Measurements from ENCODE around the gene RNF151.
"Not testable (repeated sequence)": the region's sequence is repeated elsewhere in the genome, so short reads cannot be mapped to it uniquely, and the experiment has no call there.

Gene RNF151

GRCh38 chr16:1962161-1963153, 4.2 kb upstream of the RNF151 start:
- not testable (repeated sequence) for H2AFZ ChIP-seq (ENCODE audit: low read length); H3K27ac ChIP-seq (replicated peaks; ENCODE audit: low read length); H3K14ac ChIP-seq (ENCODE audit: low read length); H2BK12ac ChIP-seq (ENCODE audit: low read length); H3K18ac ChIP-seq (ENCODE audit: low read length); H2BK5ac ChIP-seq (ENCODE audit: low read length); H2AK5ac ChIP-seq (ENCODE audit: low read depth, low read length); H4K91ac ChIP-seq (ENCODE audit: low read depth, low read length, poor library complexity); H2BK120ac ChIP-seq (ENCODE audit: low read depth, low read length); DNase-seq (ENCODE audit: low spot score); H3K4me2 ChIP-seq (ENCODE audit: insufficient read depth, low read length, poor library complexity, severe bottlenecking); H4K8ac ChIP-seq (ENCODE audit: low read depth, low read length); H3K9me3 ChIP-seq (replicated peaks in 1 of 2; ENCODE audit: control insufficient read depth in 2 of 2, insufficient read depth in 1 of 2, low read depth in 1 of 2, low read length in 2 of 2); H2BK15ac ChIP-seq (ENCODE audit: low read length); H3K27me3 ChIP-seq (ENCODE audit: control insufficient read depth in 3 of 3, insufficient read depth in 3 of 3, low read depth in 1 of 3, low read length in 3 of 3); H3K4ac ChIP-seq (ENCODE audit: low read length)
- peaks cover 18% of the 10 kb centered on the region for H3K79me1 ChIP-seq (ENCODE audit: low read depth, low read length)
- H3K9ac ChIP-seq (ENCODE audit: low read depth, low read length, poor library complexity), result peak overlapping the region; percentile 66
- peaks cover 14 to 15% of the 10 kb centered on the region in 2 donors for H3K4me1 ChIP-seq (ENCODE audit: control insufficient read depth in 2 of 2, insufficient read depth in 1 of 2, low read depth in 1 of 2, low read length in 2 of 2)
- H3K36me3 ChIP-seq (replicated peaks in 1 of 2; ENCODE audit: control insufficient read depth in 2 of 2, insufficient read depth in 2 of 2, low read length in 2 of 2), result peaks cover 18 to 36% of the 10 kb centered on the region in 2 donors
- WGBS, 2 donors (ENCODE audit: extremely low coverage in 2 of 2, insufficient read length in 2 of 2, insufficient replicate concordance in 1 of 2), result no CpG with 5 or more reads among the region's 37 CpGs
- H3K4me3 ChIP-seq (ENCODE audit: low read length in 2 of 2), result peak overlapping the region in 1 of 2 donors; percentile 23
- H3K23ac ChIP-seq (ENCODE audit: low read depth, low read length, poor library complexity), result peak overlapping the region; percentile 8

GRCh38 chr16:1963806-1964505, 2.7 kb upstream of the RNF151 start:
- H3K23ac ChIP-seq (ENCODE audit: low read depth, low read length, poor library complexity), result peak overlapping the region; percentile 0
- H2AFZ ChIP-seq (ENCODE audit: low read length), result no peak overlapping the region
- peak overlapping the region; percentile 88 for H2BK5ac ChIP-seq (ENCODE audit: low read length)
- no peak overlapping the region for H3K14ac ChIP-seq (ENCODE audit: low read length)
- peaks cover 18% of the 10 kb centered on the region for H3K79me1 ChIP-seq (ENCODE audit: low read depth, low read length)
- no peak overlapping the region for H3K4ac ChIP-seq (ENCODE audit: low read length)
- peak overlapping the region; percentile 93 for H3K9ac ChIP-seq (ENCODE audit: low read depth, low read length, poor library complexity)
- H3K27ac ChIP-seq (replicated peaks; ENCODE audit: low read length), result no peak overlapping the region
- peaks cover 14 to 15% of the 10 kb centered on the region in 2 donors for H3K4me1 ChIP-seq (ENCODE audit: control insufficient read depth in 2 of 2, insufficient read depth in 1 of 2, low read depth in 1 of 2, low read length in 2 of 2)
- peak overlapping the region; percentile 94 for H3K18ac ChIP-seq (ENCODE audit: low read length)
- H4K91ac ChIP-seq (ENCODE audit: low read depth, low read length, poor library complexity), result no peak overlapping the region
- H3K4me3 ChIP-seq (ENCODE audit: low read length in 2 of 2), result peak overlapping the region; percentile 87 to 96
- peaks cover 18 to 36% of the 10 kb centered on the region in 2 donors for H3K36me3 ChIP-seq (replicated peaks in 1 of 2; ENCODE audit: control insufficient read depth in 2 of 2, insufficient read depth in 2 of 2, low read length in 2 of 2)
- peak overlapping the region; percentile 88 for H3K4me2 ChIP-seq (ENCODE audit: insufficient read depth, low read length, poor library complexity, severe bottlenecking)
- H2BK12ac ChIP-seq (ENCODE audit: low read length), result no peak overlapping the region
- no peak for DNase-seq (ENCODE audit: low spot score)
- peak overlapping the region; percentile 98 for H2AK5ac ChIP-seq (ENCODE audit: low read depth, low read length)
- H2BK15ac ChIP-seq (ENCODE audit: low read length), result no peak overlapping the region
- H3K27me3 ChIP-seq (ENCODE audit: control insufficient read depth in 3 of 3, insufficient read depth in 3 of 3, low read depth in 1 of 3, low read length in 3 of 3), result no peaks in the 10 kb centered on the region
- H4K8ac ChIP-seq (ENCODE audit: low read depth, low read length), result no peak overlapping the region
- WGBS, 2 donors (ENCODE audit: extremely low coverage in 2 of 2, insufficient read length in 2 of 2, insufficient replicate concordance in 1 of 2), result no CpG with 5 or more reads among the region's 44 CpGs
- no peaks in the 10 kb centered on the region for H3K9me3 ChIP-seq (replicated peaks in 1 of 2; ENCODE audit: control insufficient read depth in 2 of 2, insufficient read depth in 1 of 2, low read depth in 1 of 2, low read length in 2 of 2)
- H2BK120ac ChIP-seq (ENCODE audit: low read depth, low read length), result no peak overlapping the region

DNA sequence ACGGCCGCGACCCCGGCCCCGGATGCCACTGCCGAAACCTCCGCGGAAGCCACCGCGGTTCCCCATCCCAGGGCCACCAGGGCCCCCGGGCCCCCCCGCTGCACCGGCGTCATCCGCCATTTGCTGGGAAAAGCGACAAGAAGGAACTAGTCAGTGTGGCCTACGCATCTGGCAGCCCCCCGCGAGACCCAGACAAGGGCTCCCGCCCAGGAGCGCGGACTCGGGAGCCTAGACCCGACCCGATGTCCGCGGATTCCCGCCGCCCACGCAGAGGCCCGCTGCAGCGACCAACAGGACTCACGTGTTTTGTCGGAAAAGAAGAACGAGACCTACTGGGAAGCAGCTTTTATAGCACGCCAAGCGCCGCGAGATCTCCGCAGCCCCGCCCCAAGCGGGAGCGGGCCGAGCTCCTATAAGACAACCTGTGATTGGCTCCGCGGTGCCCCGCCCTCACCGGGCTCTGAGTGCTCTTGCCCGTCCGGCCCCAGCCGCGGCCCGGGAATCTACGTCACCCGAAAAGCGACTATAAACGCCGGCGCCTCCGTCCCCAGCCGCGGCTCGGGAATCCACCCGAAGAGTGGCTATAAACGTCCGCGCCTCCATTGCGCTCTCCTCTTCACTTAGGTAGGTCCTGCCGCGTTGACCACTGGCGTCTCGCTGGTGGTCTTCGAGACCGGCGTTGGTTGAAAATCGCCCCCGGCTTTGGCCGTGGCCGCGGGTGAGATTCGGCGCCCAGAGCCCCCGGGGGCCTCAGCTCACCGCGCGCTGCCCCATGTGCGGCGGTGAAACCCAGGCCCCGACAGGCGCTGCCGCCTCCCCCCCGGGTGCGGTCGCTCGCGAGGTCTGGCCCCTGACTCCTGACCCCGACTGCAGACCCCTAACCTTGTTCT, 1.9 kb upstream of the RNF151 start, which contains the start of gene RPS2:
RPS2 (minus strand) TSS at position 321 of the 890 bp plus-strand sequence; CDS start at position 120, 201 bp downstream.
- H3K18ac ChIP-seq (ENCODE audit: low read length), result peak within 1 kb of the TSS; percentile 94
- peak; percentile 97 for DNase-seq (ENCODE audit: low spot score)
- no peak within 1 kb of the TSS for H4K91ac ChIP-seq (ENCODE audit: low read depth, low read length, poor library complexity)
- H3K9me3 ChIP-seq (replicated peaks in 1 of 2; ENCODE audit: control insufficient read depth in 2 of 2, insufficient read depth in 1 of 2, low read depth in 1 of 2, low read length in 2 of 2), result no peaks in the 10 kb centered on the region
- peaks cover 14% of the 10 kb centered on the region for H3K79me1 ChIP-seq (ENCODE audit: low read depth, low read length)
- H2BK5ac ChIP-seq (ENCODE audit: low read length), result peak within 1 kb of the TSS; percentile 88
- peak within 1 kb of the TSS; percentile 58 for H3K27ac ChIP-seq (replicated peaks; ENCODE audit: low read length)
- peak within 1 kb of the TSS; percentile 98 for H3K23ac ChIP-seq (ENCODE audit: low read depth, low read length, poor library complexity)
- peak within 1 kb of the TSS; percentile 64 for H2BK120ac ChIP-seq (ENCODE audit: low read depth, low read length)
- H2AFZ ChIP-seq (ENCODE audit: low read length), result peak within 1 kb of the TSS; percentile 90
- WGBS, 2 donors (ENCODE audit: extremely low coverage in 2 of 2, insufficient read length in 2 of 2, insufficient replicate concordance in 1 of 2), result no CpG with 5 or more reads among the region's 97 CpGs
- peak within 1 kb of the TSS; percentile 88 for H3K4me2 ChIP-seq (ENCODE audit: insufficient read depth, low read length, poor library complexity, severe bottlenecking)
- H2AK5ac ChIP-seq (ENCODE audit: low read depth, low read length), result peak within 1 kb of the TSS; percentile 98
- peaks cover 18 to 36% of the 10 kb centered on the region in 2 donors for H3K36me3 ChIP-seq (replicated peaks in 1 of 2; ENCODE audit: control insufficient read depth in 2 of 2, insufficient read depth in 2 of 2, low read length in 2 of 2)
- no peak within 1 kb of the TSS for H2BK12ac ChIP-seq (ENCODE audit: low read length)
- peaks cover 14 to 15% of the 10 kb centered on the region in 2 donors for H3K4me1 ChIP-seq (ENCODE audit: control insufficient read depth in 2 of 2, insufficient read depth in 1 of 2, low read depth in 1 of 2, low read length in 2 of 2)
- H3K27me3 ChIP-seq (ENCODE audit: control insufficient read depth in 3 of 3, insufficient read depth in 3 of 3, low read depth in 1 of 3, low read length in 3 of 3), result no peaks in the 10 kb centered on the region
- H3K4me3 ChIP-seq (ENCODE audit: low read length in 2 of 2), result peak within 1 kb of the TSS; percentile 87 to 96
- H2BK15ac ChIP-seq (ENCODE audit: low read length), result peak within 1 kb of the TSS; percentile 9
- no peak within 1 kb of the TSS for H4K8ac ChIP-seq (ENCODE audit: low read depth, low read length)
- peak within 1 kb of the TSS; percentile 44 for H3K4ac ChIP-seq (ENCODE audit: low read length)
- peak within 1 kb of the TSS; percentile 94 for H3K9ac ChIP-seq (ENCODE audit: low read depth, low read length, poor library complexity)
- H3K14ac ChIP-seq (ENCODE audit: low read length), result no peak within 1 kb of the TSS

Measured in neuronal stem cell (in vitro differentiated cells).